Measurements from ENCODE around the gene DNAJB4.

Gene DNAJB4

DNA sequence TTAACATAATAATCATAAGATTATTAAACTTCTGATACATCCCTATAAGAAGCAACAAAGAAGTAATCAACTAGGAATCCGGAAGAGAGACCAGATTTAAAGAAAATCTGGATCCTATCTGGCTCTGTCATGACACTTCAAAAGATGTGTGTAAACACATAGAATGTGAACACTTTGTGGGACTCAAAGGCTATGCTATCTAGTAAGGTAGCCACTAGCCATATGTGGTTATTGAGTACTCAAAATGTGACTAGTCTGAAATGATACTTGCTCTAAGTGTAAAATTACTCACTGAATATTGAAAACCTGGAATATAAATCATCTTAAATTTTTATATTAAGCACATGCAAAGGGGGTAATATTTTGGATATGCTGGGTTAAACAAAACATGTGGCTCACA, 34.5 kb upstream of the DNAJB4 start:
- no peak overlapping the region for H3K4me3 ChIP-seq (ENCODE audit: low read depth, low read length)
- TF ChIP-seq, protein P1, sequence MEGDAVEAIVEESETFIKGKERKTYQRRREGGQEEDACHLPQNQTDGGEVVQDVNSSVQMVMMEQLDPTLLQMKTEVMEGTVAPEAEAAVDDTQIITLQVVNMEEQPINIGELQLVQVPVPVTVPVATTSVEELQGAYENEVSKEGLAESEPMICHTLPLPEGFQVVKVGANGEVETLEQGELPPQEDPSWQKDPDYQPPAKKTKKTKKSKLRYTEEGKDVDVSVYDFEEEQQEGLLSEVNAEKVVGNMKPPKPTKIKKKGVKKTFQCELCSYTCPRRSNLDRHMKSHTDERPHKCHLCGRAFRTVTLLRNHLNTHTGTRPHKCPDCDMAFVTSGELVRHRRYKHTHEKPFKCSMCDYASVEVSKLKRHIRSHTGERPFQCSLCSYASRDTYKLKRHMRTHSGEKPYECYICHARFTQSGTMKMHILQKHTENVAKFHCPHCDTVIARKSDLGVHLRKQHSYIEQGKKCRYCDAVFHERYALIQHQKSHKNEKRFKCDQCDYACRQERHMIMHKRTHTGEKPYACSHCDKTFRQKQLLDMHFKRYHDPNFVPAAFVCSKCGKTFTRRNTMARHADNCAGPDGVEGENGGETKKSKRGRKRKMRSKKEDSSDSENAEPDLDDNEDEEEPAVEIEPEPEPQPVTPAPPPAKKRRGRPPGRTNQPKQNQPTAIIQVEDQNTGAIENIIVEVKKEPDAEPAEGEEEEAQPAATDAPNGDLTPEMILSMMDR (IDR thresholded peaks at IDR 0.05; ENCODE audit: borderline replicate concordance, insufficient read depth, low read depth, low read length): no peak

DNA sequence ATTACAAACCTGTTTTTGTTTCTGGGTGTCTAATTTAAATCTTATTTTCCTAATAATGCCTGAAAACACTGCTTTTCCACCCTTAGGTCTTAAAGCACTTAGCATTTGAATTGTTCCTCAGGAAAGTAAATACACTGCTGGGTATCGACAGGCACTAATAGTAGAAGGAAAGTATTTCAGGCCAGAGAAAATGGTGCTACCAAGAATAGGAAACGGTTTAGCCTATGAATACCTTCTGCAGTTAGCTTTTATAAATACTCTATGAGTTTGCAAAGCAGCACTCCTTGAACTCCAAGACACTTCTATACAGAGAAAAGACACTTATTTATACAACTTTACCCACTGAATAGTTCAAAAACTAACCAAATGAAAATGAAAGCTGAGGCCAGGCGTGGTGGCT, 32.7 kb upstream of the DNAJB4 start:
- TF ChIP-seq, protein P1 (IDR thresholded peaks at IDR 0.05; ENCODE audit: borderline replicate concordance, insufficient read depth, low read depth, low read length): no peak

DNA sequence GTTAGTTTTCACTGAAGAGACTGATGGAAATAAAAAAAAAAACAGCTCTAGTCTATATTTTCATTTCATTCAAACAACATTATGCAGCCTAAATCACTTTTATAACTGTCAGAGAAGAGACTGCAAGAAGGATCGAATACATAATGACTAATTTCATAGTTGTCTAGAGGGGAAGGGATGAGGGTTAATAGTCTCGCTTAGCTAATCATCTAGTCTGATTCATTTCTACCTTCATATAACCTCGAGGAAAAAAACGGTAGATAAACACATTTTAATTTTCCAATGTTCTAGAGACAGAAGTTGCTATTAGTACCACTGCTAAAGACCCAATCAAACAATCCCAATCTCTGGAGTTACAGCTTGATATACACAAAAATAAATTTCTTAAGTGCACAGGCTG, 29.4 kb upstream of the DNAJB4 start:
- TF ChIP-seq, protein P1 (IDR thresholded peaks at IDR 0.05; ENCODE audit: borderline replicate concordance, insufficient read depth, low read depth, low read length): no peak
- no peak overlapping the region for H3K4me3 ChIP-seq (ENCODE audit: low read depth, low read length)

More for the DNA sequence above, 32.7 kb upstream of the DNAJB4 start:
- H3K4me3 ChIP-seq (ENCODE audit: low read depth, low read length): no peak overlapping the region

DNA sequence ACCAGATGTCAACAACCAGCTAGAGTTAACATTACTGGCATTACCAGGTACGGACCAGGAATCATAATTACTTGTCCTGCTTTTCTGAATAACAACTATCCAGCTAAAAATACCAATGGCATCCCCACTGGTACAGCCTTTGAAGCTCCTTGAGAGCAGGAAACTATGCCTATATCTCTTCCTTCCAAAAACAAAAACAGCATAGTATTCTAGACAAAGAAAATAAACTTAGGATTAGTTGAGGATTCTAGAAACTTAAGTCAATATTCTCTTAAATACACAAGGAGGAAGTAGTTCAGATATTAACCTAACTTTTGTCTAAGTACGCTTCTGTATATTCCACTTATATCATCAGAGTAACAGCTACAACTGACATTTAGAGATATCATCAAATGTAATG, 28.8 kb upstream of the DNAJB4 start:
- H3K4me3 ChIP-seq (ENCODE audit: low read depth, low read length): no peak overlapping the region
- TF ChIP-seq, protein P1 (IDR thresholded peaks at IDR 0.05; ENCODE audit: borderline replicate concordance, insufficient read depth, low read depth, low read length): no peak

DNA sequence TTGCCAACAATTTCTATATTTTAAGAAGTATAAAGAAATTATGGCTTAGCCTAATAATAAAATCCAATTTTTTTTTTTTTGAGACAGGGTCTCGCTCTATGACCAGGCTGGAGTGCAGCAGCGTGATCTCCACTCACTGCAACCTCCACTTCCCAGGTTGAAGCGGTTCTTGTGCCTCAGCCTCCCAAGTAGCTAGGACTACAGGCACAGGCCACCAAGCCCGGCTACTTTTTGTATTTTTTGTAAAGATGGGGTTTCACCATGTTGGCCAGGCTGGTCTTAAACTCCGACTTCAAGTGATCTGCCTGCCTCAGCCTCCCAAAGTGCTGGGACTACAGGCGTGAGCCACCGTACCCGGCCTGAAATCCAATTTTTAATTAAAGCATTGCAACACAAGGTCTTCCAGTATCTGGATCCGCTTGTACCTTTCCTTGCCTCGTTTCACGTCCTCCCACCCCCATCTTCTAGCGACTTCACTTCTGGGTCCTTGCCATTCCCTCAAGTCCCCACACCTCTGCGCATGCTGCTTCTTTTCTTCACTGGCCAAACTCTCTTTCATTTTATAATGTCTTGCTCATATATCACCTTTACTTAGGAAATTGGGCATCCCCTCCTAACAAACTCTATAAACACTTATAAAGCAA, 28.2 kb upstream of the DNAJB4 start:
- TF ChIP-seq, protein P1 (IDR thresholded peaks at IDR 0.05; ENCODE audit: borderline replicate concordance, insufficient read depth, low read depth, low read length): no peak
- peak overlapping the region; percentile 58 for H3K4me3 ChIP-seq (ENCODE audit: low read depth, low read length)

DNA sequence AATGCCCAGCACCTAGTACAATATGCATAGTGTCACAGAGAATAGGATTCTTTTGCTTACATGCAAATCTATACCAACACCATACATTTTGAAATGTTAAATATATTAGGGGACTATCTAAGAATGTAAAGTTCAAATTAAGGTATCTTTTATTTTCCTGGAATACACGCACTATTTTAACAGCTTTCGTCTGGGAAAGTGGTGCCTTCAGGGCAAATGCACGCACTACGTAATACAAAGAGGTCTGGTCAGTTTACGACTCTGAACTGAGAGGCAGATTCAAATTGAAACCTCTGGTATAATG, 26.8 kb upstream of the DNAJB4 start:
- TF ChIP-seq, protein P1 (IDR thresholded peaks at IDR 0.05; ENCODE audit: borderline replicate concordance, insufficient read depth, low read depth, low read length): no peak

DNA sequence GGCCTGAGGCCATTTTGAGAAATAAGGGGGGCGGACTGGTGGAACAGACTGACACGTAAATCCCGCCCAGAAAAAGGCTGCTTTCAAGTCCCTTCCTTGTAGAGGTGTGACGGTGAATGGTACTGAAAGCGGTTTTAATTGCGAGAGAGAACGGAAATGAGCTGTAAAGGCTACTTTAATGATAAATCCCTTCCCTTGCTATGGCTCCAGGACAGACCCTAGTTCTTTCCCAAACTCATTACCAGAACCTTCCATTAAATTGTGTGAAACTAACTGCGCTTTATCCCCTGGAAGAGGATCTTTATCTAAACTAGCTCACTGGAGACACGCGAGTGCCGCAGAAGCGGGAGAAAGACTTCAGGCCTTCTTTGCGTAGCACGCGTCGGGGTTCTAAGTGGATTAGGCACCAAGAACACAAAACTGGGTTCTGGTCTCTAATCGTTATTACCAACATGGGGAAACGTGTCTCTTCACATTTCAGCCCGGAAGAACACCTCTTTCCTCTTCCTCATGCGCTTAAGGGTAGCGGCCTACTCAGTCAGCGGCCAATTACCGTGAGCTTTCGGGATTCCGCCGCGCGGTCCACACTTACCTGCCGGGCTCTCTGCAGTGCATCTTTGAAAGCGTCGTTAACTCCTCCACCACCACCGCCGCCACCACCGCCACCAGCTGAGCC, 26.3 kb upstream of the DNAJB4 start:
- H3K4me3 ChIP-seq (ENCODE audit: low read depth, low read length): peak overlapping the region; percentile 58
- TF ChIP-seq, protein P1 (IDR thresholded peaks at IDR 0.05; ENCODE audit: borderline replicate concordance, insufficient read depth, low read depth, low read length): no peak

More for the DNA sequence above, 26.8 kb upstream of the DNAJB4 start:
- H3K4me3 ChIP-seq (ENCODE audit: low read depth, low read length): peak overlapping the region; percentile 58
